Omental fat pad (tissue), 4 donors: Measurements from ENCODE around the gene SPRN. TPM values are rescaled to one million over a fixed set of nuclear protein-coding genes. Genes with fewer than 3 reads are reported as not detected.

Source experiments
- ATAC-seq: fragments of 150-250 bp; one replicate; pipeline ENCODE4 v1.9.1; 2016; ENCODE audit warnings: mild to moderate bottlenecking, moderate library complexity; ENCODE audit not compliant: low FRiP score
- DNase-seq: peaks from one replicate; pipeline ENCODE4 v3.0.0-alpha.2; 2019; ENCODE audit warnings: low spot score
- total RNA-seq, 4 donors: library from RNA; depleted of rRNA; stranded (reverse); fragments of >200 nt; gene quantifications; one replicate each; pipeline ENCODE4 v1.1.0, GENCODE V29; 2016
- TF ChIP-seq, protein P1 (sequence below), 3 donors: fragments of 450-650 bp; IDR thresholded peaks; one replicate each; pipeline ENCODE4 v1.5.1; 2016 to 2017; ENCODE audit warnings: antibody characterized with exemption in 3 of 3, mild to moderate bottlenecking in 3 of 3, moderate library complexity in 2 of 3

Gene SPRN
- total RNA-seq, 4 donors from 2014 or later, result not detected

DNA sequence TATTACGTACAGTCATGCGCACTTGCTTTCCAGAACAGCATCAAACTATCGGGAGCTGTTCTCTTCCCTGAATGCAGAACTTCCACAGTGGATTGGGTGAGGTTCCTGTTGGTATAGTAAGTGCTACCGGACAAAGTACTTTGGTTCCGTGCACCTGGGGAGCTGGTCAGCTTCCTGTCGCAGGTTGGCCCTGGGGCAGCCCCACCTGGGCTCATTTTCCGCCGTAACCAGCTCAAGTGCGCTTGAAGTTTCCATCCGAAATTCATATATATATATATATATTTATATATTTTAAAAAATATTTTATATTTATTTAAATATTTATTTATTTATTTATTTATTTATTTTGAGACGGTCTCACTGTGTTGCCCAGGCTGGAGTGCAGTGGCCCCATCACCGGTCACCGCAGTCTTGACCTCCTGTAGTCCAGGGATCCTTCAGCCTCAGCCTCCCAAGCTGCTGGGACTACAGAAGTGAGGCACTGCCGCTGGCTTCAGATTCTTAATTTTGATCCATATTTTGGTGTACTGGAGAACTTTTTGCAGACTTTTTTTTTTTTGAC is 35.9 kb upstream of the SPRN start:
- TF ChIP-seq, protein P1, sequence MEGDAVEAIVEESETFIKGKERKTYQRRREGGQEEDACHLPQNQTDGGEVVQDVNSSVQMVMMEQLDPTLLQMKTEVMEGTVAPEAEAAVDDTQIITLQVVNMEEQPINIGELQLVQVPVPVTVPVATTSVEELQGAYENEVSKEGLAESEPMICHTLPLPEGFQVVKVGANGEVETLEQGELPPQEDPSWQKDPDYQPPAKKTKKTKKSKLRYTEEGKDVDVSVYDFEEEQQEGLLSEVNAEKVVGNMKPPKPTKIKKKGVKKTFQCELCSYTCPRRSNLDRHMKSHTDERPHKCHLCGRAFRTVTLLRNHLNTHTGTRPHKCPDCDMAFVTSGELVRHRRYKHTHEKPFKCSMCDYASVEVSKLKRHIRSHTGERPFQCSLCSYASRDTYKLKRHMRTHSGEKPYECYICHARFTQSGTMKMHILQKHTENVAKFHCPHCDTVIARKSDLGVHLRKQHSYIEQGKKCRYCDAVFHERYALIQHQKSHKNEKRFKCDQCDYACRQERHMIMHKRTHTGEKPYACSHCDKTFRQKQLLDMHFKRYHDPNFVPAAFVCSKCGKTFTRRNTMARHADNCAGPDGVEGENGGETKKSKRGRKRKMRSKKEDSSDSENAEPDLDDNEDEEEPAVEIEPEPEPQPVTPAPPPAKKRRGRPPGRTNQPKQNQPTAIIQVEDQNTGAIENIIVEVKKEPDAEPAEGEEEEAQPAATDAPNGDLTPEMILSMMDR (IDR thresholded peaks at IDR 0.05), result no peak
- ATAC-seq (no peak), DNase-seq (no peak)

DNA sequence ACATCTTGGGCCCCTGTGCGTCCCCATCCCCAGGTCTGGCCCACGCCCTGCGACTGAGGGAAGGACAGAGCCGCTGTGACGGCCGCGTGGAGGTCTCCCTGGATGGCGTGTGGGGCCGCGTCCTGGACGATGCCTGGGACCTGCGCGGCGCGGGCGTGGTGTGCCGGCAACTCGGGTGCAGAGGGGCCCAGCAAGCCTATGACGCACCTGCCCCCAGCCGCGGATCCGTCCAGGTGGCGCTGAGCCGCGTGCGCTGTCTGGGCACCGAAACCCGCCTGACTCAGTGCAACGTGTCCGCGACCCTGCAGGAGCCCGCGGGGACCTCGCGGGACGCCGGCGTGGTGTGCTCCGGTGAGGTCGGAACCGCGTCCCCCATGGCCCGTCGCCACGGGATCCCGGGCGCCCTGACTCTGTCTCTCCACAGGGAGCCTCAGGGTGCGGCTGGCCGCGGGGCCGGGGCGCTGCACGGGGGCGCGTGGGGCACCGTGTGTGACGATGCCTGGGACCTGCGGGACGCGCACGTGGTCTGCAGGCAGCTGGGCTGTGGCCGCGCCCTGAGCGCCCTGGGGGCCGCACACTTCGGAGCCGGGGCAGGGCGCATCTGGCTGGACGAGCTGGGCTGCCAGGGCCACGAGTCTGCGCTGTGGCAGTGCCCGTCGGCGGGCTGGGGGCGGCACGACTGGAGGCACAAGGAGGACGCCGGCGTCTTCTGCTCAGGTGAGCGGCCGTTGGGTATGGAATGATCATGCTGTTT is 35.2 kb upstream of the SPRN start:
- TF ChIP-seq, protein P1 (IDR thresholded peaks at IDR 0.05), result no peak
- no peak for ATAC-seq
- DNase-seq, result no peak

DNA sequence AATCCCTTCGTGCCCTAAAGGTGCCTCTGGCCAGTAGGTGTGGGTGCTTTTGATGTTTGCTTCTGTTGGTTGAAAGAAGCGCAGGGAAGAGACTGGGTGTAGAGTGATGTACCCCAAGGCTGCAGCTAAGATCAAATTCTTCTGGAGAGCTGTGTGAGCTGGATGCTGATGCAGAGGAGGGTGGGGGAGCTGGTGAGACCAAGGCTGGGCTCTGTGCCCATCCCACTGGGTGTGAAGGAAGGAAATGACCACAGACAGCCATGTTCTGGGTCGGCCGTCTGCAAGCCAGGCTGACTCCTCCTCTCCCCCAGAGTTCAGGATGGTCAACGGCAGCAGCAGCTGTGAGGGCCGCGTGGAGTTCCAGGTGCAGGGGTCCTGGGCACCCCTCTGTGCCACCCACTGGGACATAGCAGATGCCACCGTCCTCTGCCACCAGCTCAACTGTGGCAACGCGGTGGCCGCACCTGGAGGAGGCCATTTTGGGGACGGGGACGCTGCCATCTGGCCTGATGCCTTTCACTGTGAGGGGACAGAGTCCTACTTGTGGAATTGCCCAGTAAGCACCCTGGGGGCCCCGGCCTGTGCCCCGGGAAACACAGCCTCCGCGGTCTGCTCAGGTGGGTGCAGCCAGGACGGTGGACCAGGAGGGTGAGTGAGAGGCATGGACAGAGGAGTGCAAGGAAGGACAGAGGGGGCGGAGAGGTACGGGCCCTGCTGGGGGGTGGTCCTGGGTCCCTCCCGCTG is 34.5 kb upstream of the SPRN start:
- TF ChIP-seq, protein P1 (IDR thresholded peaks at IDR 0.05), result no peak
- no peak for DNase-seq
- ATAC-seq, result no peak

GRCh38 chr10:133458021-133458709 is 33.7 kb upstream of the SPRN start:
- TF ChIP-seq, protein P1 (IDR thresholded peaks at IDR 0.05), result no peak
- ATAC-seq, result no peak
- DNase-seq, result no peak

DNA sequence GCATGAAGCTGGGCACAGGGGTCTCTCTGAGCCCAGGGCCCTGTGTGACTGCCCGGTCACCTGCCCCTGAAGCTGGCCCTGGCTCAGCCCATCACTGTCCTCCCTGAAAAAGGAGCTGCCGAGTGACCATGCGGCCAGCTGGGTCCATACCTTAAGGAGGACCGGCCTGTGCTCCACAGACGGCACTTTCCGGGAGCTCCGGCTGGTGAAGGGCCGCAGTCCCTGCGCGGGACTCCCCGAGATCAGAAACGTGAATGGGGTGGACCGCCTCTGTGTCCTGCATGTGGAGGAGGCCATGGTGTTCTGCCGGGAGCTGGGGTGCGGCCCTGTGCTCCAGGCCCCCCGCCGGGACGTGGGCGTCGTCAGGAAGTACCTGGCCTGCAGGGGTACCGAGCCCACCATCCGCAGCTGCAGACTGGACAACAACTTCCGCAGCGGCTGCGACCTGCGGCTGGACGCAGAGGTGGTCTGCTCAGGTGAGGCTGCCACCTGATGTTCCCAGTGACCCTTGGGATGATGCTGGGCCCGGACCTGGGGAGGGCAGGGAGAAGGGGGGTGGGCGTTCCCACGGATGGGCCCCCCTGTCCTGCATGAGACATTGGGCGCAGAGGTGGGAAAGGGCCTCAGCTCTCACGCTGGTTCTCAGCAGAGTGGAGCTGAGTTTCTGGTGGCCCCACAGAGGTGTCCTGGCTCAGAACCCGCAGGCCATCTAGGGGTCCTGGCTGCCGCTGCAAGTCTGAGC is 32.8 kb upstream of the SPRN start:
- DNase-seq (no peak), ATAC-seq (no peak)
- TF ChIP-seq, protein P1 (IDR thresholded peaks at IDR 0.05), result no peak
